ENCODE measurements around the gene ABHD3. TPM values are rescaled to one million over a fixed set of nuclear protein-coding genes. Genes with fewer than 3 reads are reported as not detected.
A peak's percentile ranks its signal among the peaks of the same experiment; 100 is the strongest.
"Not testable (repeated sequence)": the region's sequence is repeated elsewhere in the genome, so short reads cannot be mapped to it uniquely, and the experiment has no call there.

Gene ABHD3
- total and polyA plus RNA-seq, 2 experiments from 2014 or later = 2.3 to 4.6 TPM

DNA sequence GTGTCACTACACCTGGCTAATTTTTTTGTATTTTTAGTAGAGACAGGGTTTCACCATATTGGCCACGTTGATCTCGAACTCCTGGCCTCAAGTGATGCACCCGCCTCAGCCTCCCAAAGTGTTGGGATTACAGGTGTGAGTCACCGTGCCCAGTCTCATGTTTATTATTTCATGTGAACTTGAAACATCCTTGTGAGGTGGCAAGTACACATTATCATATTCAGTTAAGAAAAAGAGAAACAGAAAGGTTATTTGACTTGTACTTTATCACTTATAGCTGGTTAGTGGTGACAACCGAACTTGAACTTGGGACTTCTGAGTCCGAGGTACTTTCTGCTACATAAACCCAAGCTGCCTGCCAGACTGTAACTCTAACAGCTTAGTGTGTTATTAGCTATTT, 24.4 kb downstream of the ABHD3 start:
- TF ChIP-seq EZH2phosphoT487 (IDR thresholded peaks at IDR 0.05; ENCODE audit: insufficient read depth, low read depth) (no peak), EZH2 (IDR thresholded peaks at IDR 0.05; ENCODE audit: insufficient read depth, poor library complexity, severe bottlenecking) (no peak)
- Histone ChIP-seq H3K4me1 (ENCODE audit: insufficient read depth) (peaks cover 5% of the 10 kb centered on the region), H3K4me3 (no peak overlapping the region), H3K36me3 (ENCODE audit: low read depth) (no peaks in the 10 kb centered on the region), H3K4me2 (ENCODE audit: unreplicated experiment) (no peak overlapping the region), H3K27ac (no peak overlapping the region), H4K20me1 (ENCODE audit: insufficient read depth) (no peaks in the 10 kb centered on the region), H3K79me2 (ENCODE audit: insufficient read depth) (no peaks in the 10 kb centered on the region), H3K27me3 (replicated peaks; ENCODE audit: insufficient read depth) (no peaks in the 10 kb centered on the region), H3K9ac (no peak overlapping the region), H2AFZ (no peak overlapping the region), H3K9me3 (ENCODE audit: low read depth) (no peaks in the 10 kb centered on the region), H3K9me2 (ENCODE audit: insufficient read depth) (no peaks in the 10 kb centered on the region), H3F3A (ENCODE audit: insufficient read depth) (peaks cover 6% of the 10 kb centered on the region; the same call in 1 of the 2 replicates)
- DNase-seq = no peak
- in situ Hi-C loops (cut with MboI) = no loop called here
- 92 to 93% methylated on average over 6 of the region's 6 CpGs for WGBS, 2 experiments (ENCODE audit: low coverage in 1 of 2, low lambda C conversion rate in 2 of 2, missing lambda C conversion rate in 2 of 2)

DNA sequence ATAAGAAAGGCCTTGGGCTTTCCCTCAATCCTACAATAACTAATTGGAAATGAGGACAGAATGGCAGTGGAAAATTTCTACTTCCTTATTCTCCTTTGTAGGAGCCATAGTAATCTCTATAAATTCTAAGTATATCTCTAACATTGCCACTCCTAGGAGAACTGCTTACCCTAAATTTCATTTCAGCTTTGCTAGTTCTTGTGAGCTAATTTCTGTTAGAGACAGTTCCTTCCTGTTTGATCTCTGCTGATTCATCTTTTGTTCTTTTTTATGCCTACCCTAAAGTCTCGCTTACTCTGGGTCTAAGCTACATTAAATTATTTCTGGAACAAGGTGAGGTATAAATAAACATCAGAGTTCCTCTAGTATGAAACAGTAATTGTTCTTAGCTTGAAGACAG, 25.7 kb downstream of the ABHD3 start:
- no peak for DNase-seq
- no peaks in the 10 kb centered on the region for H3K9me2 ChIP-seq (ENCODE audit: insufficient read depth)
- peaks cover 5% of the 10 kb centered on the region for H3K4me1 ChIP-seq (ENCODE audit: insufficient read depth)
- no peak overlapping the region for H3K27ac ChIP-seq
- H3K79me2 ChIP-seq (ENCODE audit: insufficient read depth) = no peaks in the 10 kb centered on the region
- H3K36me3 ChIP-seq (ENCODE audit: low read depth) = no peaks in the 10 kb centered on the region
- no peak overlapping the region for H3K4me2 ChIP-seq (ENCODE audit: unreplicated experiment)
- in situ Hi-C loops (cut with MboI) = no loop called here
- peaks cover 6% of the 10 kb centered on the region; the same call in 1 of the 2 replicates for H3F3A ChIP-seq (ENCODE audit: insufficient read depth)
- TF ChIP-seq EZH2phosphoT487 (IDR thresholded peaks at IDR 0.05; ENCODE audit: insufficient read depth, low read depth) (no peak), EZH2 (IDR thresholded peaks at IDR 0.05; ENCODE audit: insufficient read depth, poor library complexity, severe bottlenecking) (no peak)
- no peak overlapping the region for H2AFZ ChIP-seq
- no peak overlapping the region for H3K9ac ChIP-seq
- H3K27me3 ChIP-seq (replicated peaks; ENCODE audit: insufficient read depth) = no peaks in the 10 kb centered on the region
- no peaks in the 10 kb centered on the region for H4K20me1 ChIP-seq (ENCODE audit: insufficient read depth)
- WGBS, 2 experiments (ENCODE audit: low coverage in 1 of 2, low lambda C conversion rate in 2 of 2, missing lambda C conversion rate in 2 of 2) = 97 to 98% methylated on average over 1 of the region's 1 CpG
- no peaks in the 10 kb centered on the region for H3K9me3 ChIP-seq (ENCODE audit: low read depth)
- H3K4me3 ChIP-seq = no peak overlapping the region

DNA sequence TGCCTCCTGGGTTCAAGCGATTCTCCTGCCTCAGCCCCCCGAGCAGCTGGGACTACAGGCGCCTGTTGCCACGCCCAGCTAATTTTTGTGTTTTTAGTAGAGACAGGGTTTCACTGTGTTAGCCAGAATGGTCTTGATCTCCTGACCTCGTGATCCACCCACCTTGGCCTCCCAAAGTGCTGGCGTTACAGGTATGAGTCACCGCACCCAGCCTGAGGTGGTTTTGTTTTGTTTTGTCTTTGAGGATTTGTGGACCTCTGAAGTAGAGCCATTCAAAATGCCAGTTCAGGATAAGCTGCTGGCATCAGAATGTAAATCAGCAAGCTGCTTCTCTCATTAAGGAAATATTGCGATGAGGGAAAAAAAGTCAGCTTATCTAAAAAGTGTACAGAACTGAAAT, 29.2 kb downstream of the ABHD3 start:
- H3F3A ChIP-seq (ENCODE audit: insufficient read depth); H3K9ac ChIP-seq; H3K9me2 ChIP-seq (ENCODE audit: insufficient read depth); H3K4me3 ChIP-seq; H3K9me3 ChIP-seq (ENCODE audit: low read depth); H4K20me1 ChIP-seq (ENCODE audit: insufficient read depth); H2AFZ ChIP-seq; H3K36me3 ChIP-seq (ENCODE audit: low read depth); H3K4me1 ChIP-seq (ENCODE audit: insufficient read depth); H3K27ac ChIP-seq; H3K4me2 ChIP-seq (ENCODE audit: unreplicated experiment); H3K27me3 ChIP-seq (replicated peaks; ENCODE audit: insufficient read depth); H3K79me2 ChIP-seq (ENCODE audit: insufficient read depth); in situ Hi-C loops (cut with MboI): not testable (repeated sequence)
- 85 to 89% methylated on average over 8 of the region's 8 CpGs for WGBS, 2 experiments (ENCODE audit: low coverage in 1 of 2, low lambda C conversion rate in 2 of 2, missing lambda C conversion rate in 2 of 2)
- peak; percentile 3 for DNase-seq

DNA sequence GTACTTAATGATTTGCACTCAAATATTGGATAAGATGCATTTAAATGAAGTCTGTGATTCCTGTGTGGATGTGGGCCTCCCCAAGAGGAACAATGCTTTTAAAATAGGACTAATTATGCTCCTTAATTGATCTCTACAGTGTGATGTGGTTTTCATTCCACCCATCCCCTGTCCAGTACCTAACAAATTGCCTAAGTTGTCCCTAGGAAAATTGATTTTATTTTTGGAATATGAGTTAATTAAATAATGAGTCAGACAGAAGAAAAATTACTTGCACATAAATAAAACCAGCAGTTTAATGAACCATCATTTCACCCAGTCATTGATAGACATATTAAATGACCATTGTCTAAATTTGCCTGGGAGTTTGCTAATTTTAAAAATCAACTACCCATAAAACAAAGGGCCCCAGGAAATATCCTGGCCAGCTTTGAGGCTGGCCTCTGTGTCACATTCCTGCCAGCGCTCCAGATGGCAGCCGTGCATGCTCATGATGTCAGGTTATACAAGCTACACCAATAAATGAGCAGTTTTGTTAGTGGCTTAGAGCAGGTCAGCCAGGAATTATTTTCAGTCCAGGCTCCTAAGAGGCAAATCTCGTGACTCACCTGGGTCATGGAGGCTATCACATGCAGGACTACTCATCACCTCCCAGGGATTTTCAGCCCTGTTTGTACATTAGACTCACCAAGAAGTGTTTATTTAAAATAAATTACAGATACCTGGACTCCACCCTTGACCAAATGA, 31.9 kb downstream of the ABHD3 start:
- 51 to 59% methylated on average over 3 of the region's 3 CpGs for WGBS, 2 experiments (ENCODE audit: low coverage in 1 of 2, low lambda C conversion rate in 2 of 2, missing lambda C conversion rate in 2 of 2)
- no peaks in the 10 kb centered on the region for H3K9me2 ChIP-seq (ENCODE audit: insufficient read depth)
- no peaks in the 10 kb centered on the region for H3F3A ChIP-seq (ENCODE audit: insufficient read depth)
- H3K9me3 ChIP-seq (ENCODE audit: low read depth) = no peaks in the 10 kb centered on the region
- H2AFZ ChIP-seq = no peak overlapping the region
- H3K9ac ChIP-seq = no peak overlapping the region
- H3K36me3 ChIP-seq (ENCODE audit: low read depth) = no peaks in the 10 kb centered on the region
- no peak overlapping the region for H3K27ac ChIP-seq
- no peak for TF ChIP-seq EZH2 (IDR thresholded peaks at IDR 0.05; ENCODE audit: insufficient read depth, poor library complexity, severe bottlenecking)
- no peaks in the 10 kb centered on the region for H3K79me2 ChIP-seq (ENCODE audit: insufficient read depth)
- H3K4me3 ChIP-seq = no peak overlapping the region
- no peaks in the 10 kb centered on the region for H4K20me1 ChIP-seq (ENCODE audit: insufficient read depth)
- in situ Hi-C loops (cut with MboI) = no loop called here
- peak; percentile 32 for DNase-seq
- H3K4me1 ChIP-seq (ENCODE audit: insufficient read depth) = no peaks in the 10 kb centered on the region
- no peak overlapping the region for H3K4me2 ChIP-seq (ENCODE audit: unreplicated experiment)
- H3K27me3 ChIP-seq (replicated peaks; ENCODE audit: insufficient read depth) = no peaks in the 10 kb centered on the region
